T47D (cell line): ENCODE results near the gene CAMK1D.
A peak's percentile ranks its signal among the peaks of the same experiment; 100 is the strongest.
"Not testable (repeated sequence)": the region's sequence is repeated elsewhere in the genome, so short reads cannot be mapped to it uniquely, and the experiment has no call there.

ENCODE experiments used
- DNase-seq, 2 experiments: peaks; one replicate each; pipeline versions ENCODE4 v3.0.0 to v3.0.0-alpha.2; 2011 to 2012; ENCODE audit warnings: low read depth in 1 of 2, low spot score in 1 of 2
- JUND ChIP-seq: IDR thresholded peaks from 2 replicates; pipeline ENCODE4 v1.6.1; 2012; ENCODE audit warnings: low read depth
- in situ Hi-C: cut with HindIII; loops from 2 replicates; pipeline ENCODE4 v1.10.0; 2016; ENCODE audit warnings: low sequenced_read_pairs, low pct_unique_long_range_greater_than_20kb

Gene CAMK1D

DNA sequence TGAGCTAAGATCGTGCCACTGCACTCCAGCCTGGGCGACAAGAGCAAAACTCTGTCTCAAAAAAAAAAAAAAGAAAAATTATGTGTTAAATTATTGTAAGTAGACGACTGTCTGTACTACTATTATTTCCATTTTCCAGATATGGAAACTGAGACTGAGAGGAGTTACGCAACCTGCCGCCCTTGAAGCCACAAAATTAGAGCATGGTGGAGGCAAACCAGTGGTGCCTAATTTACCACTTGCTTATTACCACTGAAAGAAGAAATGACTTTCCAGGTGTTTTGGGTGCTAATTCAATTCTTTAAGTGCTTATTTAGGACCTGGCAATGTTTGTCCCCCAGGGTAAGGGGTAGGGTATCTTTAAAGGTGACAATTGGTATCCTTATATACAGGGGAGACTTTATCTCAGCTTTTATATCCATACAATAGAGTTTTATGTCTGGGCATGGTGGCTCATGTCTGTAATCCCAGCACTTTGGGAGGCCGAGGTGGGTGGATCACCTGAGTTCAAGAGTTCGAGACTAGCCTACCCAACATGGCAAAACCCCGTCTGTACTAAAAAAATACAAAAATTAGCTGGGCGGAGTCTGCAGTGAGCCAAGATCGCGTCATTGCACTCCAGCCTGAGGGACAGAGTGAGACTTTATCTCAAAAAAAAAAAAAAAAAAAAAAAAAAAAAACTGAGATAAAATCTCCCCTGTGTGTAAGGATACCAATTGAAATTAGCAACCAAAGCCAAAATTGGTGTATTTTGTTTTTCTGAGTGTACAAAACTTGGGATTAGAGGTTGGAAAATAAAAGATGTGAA lies 16.6 kb upstream of the CAMK1D start:
- no peak for DNase-seq

DNA sequence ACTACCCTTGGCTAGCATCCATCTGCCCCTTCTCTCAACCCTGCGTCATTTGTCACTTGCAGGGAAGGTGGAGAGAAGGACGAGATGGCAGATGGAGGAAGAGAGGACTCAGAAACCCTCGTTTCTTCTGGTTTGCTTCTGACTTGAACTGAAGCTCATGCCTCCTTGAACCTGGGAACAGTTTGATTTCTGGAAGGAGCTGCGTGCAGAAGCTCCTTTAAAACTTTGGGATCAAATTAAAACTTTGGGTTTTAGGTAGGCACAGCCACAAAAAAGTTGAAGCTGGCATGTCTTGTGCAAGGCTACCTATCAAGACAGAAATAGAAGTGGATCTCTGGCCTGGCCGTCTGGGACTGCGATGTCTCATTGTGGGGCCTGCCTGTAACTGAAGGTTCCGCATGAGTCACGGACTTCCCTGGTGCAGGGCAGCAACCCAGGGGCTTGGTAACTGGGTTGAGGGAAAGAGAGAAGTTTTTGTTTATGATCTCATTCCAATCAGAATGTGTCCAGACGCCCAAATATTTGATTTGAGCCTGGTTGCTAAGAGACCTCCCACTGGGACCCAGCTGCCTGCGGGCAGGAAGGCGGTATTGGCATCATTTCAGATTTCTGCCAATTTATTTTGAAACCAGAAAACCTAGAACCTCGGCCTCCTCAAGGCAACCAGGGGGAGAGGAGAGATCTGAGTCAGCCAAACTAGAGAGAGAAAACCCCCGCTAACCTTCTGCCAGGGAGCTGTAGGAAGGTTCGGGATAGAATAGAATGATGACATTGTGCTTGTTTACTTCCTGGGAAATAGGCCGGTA lies 15.8 kb upstream of the CAMK1D start:
- in situ Hi-C loops: no loop called here
- TF ChIP-seq JUND: peak; percentile 57; the same call in 1 of the 2 replicates
- DNase-seq: peak; percentile 92 to 93

More for the DNA sequence above, 16.6 kb upstream of the CAMK1D start:
- TF ChIP-seq JUND: no peak
- in situ Hi-C loops: no loop called here

DNA sequence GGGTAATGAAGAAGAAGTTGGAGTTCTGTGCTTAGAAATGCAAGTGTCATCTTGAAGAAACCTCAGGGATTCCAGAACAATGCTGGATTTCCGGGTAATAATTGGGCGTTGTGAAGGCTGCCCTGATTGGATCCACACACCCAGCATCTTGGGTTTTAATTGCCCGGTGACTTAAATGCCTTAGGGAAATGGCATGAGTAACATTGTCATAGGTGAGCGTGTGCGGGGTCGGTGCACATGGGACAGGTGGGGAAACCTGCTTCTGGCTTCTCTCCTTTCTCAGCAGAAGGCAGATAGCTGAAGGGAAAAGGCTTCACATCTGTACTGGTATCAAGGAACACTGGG lies 15.2 kb upstream of the CAMK1D start:
- DNase-seq: peak; percentile 60 to 69
- TF ChIP-seq JUND: no peak
- in situ Hi-C loops: no loop called here

DNA sequence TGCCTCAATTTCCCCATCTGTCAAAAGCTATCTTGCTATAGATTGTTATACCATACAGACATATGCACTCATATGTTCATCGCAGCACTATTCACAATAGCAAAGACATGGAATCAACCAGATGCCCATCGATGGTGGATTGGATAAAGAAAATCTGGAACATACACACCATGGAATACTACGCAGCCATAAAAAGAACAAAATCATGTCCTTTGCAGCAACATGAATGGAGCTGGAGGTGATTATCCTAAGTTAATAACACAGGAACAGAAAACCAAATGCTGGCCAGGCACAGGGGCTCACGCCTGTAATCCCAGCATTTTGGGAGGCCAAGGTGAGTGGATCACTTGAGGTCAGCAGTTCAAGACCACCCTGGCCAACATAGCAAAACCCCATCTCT lies 14.2 kb upstream of the CAMK1D start:
- in situ Hi-C loops, DNase-seq: not testable (repeated sequence)

DNA sequence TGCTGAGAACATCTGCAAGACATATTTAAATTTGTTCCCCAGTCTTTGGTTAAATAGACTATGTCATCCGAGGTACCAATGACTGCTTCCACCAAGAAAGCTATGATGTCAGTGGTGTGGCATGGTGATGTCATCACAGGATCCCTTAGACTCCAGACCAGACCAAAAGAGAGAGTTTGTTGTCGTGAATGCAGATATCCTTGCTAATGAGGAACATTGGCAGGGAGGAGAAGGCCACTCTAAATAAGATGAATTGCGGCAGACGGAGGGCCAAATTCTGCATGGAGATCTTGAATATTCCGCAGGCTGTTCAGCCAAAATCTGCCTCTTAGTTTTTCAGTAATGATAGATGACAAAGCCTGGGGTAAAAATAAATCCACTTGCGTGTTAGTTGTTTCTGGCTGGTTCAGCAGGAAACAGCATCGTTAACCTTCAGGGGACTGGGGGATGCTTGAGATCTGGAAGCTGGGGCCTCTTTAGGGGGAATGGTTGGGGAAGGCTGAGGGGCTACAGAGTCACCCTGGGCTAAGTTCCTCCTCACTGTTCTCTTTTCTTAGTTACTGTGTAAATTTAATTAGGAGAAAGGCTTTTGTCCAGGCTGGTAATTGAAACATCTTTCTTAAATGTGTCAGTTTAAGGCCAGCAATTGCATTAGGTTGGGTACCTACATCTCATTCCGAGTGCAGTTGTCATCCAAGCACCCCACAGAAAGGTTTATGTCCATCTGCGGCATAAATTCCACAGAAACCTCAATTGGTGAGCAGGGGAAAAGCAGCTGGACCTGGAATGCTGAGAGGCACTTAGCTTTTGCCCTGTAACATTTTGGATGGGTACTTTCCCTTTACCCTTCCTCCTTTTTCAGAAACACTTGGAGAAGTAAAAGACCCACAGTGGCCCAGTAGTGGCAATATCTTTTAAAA lies 11.6 kb upstream of the CAMK1D start:
- in situ Hi-C loops: no loop called here
- DNase-seq: no peak
- TF ChIP-seq JUND: no peak

DNA sequence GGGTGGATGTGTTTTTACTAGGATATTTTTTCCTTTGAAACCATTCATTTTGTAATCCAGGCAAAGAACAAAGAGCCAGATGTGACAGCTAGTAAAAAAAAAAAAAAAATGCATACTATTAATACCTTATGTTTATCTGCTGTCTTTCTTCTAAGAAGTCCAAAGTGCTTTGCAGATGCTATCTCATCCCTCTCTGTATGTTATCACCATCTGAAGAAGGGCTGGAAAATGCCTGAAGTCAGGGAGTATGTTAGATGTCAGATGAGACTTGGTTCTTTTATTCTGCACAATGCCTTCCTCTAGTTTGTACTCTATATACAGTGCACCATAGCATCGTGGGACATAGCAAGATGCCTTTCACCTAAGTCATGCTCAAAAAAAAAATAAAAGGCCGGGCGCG lies 10.4 kb upstream of the CAMK1D start:
- no peak for DNase-seq
- TF ChIP-seq JUND: no peak
- in situ Hi-C loops: no loop called here

DNA sequence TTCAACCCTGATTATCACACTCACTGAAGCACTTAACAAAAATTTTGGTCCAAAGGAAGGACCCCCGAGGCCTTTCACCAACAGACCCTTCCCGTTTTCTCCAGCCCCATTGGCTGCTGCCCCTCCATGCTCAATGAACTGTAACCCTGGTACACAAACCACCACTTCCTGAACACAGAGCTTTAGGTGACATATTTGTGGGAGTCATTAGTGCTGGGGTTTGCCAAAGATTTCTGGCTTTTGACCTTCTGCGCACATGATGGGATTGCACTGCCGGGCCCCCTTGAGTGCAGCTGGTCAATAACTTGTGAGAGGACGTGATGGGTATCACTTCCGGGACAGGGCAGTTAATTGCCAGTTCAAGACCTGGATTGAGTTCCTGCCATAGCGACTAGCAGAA lies 9.0 kb upstream of the CAMK1D start:
- DNase-seq: no peak
- in situ Hi-C loops: no loop called here
- no peak for TF ChIP-seq JUND

DNA sequence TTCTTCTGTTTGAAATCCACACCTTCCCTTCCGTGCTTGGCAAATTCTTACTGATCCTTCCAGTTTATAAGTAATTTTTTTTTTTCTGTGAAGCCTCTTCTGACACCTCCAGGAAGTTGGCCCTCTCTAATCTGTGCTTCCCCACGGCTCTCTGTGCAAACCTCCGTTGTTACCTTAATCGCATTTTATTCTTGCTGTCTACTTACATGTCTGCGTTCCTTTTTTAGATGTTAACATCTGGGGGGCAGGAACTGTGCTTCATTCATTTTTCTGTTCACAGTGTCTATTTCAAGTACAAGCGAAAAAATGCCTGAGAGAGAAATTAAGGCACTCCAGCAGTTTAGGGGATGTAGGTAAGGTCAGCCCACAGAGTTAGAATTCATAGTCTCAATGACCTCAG lies 8.4 kb upstream of the CAMK1D start:
- no peak for TF ChIP-seq JUND
- DNase-seq: no peak
- in situ Hi-C loops: no loop called here

DNA sequence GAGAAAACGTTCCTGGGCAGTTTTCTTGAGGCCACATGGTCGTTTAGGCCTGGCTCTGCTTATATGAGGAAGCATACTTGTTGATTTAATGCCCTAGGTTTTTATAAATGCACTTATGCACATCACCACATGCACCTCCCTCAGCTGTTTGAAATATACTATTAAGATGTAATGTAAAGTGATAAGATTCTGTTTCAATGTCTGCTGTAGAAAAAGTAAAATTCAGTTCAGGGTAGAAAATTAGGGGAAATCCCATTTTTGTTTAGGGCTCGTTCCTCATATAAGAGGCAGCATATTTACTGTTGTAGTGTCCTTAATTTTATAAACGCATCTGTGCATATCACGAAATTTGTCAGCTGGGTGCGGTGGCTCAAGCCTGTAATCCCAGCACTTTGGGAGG lies 7.8 kb upstream of the CAMK1D start:
- no peak for TF ChIP-seq JUND
- in situ Hi-C loops: no loop called here
- DNase-seq: no peak

DNA sequence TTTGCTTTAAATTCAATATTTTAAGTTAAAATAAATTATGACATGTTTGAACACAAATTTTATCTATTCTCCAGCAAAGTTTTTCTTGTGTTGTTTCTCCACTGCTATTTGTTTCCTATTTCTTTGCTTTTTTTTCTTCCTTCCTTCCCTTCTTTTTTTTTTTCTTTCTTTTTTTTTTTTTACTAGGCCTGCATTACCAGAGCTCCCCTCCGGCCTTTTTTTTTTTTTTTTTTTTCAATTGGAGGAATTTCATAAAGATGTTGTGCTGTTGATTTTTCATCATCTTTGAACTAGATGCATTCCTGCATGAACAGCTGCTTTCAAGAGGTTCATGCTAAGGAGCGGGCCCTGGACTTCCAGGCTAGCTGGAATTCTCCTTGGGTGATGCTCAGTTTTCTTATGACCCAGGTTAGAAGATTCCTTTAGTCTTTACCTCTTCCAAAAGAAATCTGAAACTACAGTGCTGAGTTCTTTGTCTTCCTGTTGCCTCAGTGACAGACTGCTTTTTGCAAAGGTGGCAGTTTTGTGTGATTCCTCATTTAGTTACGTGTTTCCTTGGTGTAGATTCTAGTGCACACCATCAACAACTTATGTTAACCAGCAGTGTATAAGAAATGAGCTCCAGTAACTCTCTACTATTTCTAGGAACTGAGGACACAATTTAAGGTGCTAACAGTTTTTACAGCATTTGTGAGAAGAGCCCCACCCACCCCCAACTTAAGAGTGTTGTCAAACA lies 4.8 kb upstream of the CAMK1D start:
- no peak for TF ChIP-seq JUND
- in situ Hi-C loops: no loop called here
- DNase-seq: no peak

DNA sequence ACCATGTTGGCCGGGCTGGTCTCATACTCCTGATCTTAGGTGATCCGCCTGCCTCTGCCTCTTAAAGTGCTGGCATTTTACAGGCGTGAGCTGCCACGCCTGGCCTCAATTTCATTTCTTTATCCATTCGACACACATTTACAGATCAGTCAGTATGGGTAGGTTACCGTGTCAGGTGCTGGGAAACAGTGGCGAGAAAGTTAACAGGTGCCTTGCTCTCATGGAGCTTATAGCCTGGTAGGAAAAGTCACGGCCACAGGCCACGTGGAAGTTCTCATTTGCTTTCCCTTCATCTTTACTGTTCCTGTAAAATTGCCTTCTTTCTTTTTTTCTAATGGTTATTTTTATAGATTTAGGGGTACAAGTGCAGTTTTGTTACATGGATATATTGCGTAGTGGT lies 2.6 kb upstream of the CAMK1D start:
- in situ Hi-C loops: no loop called here

DNA sequence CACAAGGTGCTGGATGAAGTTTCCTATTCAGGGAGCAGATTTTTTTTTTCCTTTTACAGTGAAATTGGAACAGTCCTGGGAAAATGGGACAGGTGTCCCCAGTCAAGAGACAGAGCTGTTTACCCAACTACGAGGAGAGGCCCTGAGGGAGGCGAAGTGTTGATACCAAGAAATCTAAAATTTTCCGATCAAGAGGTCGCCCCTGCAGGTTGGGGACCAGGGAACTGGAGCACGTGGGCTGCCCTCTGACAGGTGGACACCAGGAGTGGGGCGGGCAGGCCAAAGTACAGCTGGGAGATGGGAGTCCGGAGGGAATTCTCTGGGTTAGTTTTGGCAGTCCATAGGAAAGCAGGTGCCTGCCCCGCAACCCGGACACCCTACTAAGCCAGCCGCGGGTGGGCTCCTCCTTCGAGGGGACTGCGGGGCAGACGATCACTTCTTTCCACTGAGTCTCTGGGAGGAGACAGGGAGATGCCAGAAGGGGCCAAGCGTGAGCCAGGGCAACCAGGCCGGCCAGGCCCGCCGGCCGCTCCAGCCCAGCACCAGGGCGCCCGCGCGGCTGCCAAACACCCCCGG lies 965 bp upstream of the CAMK1D start:
- TF ChIP-seq JUND: no peak
- DNase-seq: no peak
- in situ Hi-C loops: no loop called here

More for the DNA sequence above, 2.6 kb upstream of the CAMK1D start:
- DNase-seq: no peak
- TF ChIP-seq JUND: no peak
